ENCODE results near the gene FAM180A.
"Not testable (repeated sequence)": the region's sequence is repeated elsewhere in the genome, so short reads cannot be mapped to it uniquely, and the experiment has no call there.

Gene FAM180A

DNA sequence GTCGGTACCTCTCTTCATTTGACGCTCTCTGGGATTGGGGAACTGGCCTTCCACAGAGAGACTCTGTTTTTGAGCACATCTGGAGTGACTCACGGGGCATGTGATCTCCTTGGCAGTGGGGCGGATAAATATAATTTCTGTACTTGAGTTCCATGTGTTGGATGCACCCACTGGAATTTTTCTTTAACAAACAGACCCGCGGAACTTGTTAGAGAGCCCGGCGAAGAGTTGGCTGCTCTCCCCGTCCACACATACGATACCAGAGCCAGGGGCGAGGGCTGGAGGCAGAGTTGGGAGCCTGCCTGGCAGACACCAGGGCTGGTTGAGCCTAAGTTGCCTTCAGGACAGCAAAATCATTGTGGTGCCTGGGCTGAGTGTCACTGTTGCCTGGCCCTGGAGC is at the start of gene FAM180A:
FAM180A (minus strand) TSS at position 44 of the 400 bp plus-strand sequence. CDS start 233 bp downstream, outside the sequence.
- no peak for DNase-seq

- no peak for DNase-seq
Observed at GRCh38 chr7:135798095-135798494, 49.5 kb upstream of the FAM180A start.

- DNase-seq: no peak
Observed at GRCh38 chr7:135795846-135796570, 47.4 kb upstream of the FAM180A start.

DNA sequence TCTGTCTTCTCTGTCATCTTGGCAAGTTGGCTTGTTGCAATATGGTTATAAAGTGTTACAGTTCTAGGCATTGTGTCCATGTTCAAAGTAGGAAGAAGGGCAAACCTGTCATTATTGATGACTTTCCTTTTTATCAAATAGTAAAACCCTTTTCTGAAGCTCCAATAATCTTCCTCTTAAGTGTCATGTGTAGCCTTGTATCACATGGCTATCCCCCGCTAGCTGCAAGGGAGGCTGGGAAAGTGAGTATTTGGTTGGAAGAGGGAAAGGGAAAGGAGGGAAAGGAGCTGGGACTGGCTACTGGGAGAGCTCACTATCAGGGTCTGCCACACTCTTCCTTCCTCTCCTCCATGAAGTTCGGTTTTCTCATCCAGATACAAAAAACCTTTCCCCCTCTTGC is 45.2 kb upstream of the FAM180A start:
- DNase-seq: no peak

DNA sequence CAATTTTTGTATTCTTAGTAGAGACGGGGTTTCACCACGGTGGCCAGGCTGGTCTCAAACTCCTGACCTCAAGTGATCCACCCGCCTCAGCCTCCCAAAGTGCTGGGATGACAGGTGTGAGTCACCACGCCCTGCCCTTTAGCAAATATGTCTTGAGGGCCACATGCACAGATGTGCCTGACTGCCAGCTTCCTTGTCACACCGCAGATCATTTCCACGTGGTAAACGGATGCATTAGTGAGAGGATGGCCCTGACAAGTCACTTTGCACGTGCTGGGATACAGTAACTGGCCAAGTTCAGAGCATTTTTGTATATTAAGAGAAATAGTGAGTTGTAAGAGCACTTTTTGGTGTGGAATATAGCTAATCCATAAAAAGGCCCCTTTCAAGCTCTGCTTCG is 44.3 kb upstream of the FAM180A start:
- DNase-seq: no peak

DNA sequence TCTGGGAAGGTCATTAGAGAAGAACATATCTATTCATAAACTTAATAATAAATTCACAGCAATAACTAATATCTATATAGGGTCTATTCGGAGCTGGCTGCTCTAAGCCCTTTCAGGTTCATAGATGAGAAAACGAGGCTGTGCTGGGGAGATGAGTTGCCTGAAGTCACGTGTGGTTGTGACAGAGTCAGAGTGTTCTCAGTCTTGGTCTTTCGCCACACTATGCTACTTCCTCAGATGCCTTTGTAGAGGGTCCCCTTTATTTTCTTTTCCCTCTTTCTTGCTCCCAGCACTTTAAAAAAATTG is 43.7 kb upstream of the FAM180A start:
- DNase-seq: no peak

DNA sequence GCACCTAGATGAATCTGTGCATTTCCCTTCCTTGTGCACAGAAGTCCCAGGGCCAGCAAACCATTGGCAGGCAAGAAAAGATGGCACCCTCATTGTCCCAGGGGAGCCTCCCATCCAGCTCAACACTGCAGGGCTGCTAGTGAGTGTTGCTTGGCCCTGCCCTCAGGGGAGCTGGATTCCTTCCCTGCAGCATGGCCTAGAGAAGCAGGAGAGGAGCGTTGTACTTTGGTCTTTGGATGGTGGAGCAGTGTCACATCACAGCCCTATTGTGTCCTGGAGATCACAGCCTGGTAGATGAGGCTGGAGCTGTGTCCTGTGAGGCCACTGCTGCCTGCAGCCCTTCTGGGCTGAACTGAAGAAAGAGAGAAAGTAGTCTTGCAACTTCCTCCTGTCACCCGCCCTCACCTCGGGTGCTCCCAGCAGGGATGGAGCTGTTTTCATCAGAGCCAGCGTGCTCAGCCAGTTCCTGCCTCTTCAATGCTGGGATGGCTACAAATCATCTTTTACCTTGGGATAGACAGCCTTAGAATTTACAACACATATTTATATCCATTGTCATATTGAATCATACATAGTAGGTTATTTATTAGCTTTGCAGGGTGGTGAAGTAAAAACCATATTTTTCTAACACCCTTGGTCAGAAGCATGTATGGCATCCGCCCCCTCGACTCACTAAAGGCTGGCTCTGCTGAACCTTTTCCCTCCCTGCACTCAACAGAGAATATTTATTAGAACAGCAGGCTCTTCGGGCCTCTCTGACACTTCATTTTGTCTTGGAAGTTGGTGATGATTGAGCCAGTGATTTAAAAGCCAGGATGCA is 43.1 kb upstream of the FAM180A start:
- no peak for DNase-seq

DNA sequence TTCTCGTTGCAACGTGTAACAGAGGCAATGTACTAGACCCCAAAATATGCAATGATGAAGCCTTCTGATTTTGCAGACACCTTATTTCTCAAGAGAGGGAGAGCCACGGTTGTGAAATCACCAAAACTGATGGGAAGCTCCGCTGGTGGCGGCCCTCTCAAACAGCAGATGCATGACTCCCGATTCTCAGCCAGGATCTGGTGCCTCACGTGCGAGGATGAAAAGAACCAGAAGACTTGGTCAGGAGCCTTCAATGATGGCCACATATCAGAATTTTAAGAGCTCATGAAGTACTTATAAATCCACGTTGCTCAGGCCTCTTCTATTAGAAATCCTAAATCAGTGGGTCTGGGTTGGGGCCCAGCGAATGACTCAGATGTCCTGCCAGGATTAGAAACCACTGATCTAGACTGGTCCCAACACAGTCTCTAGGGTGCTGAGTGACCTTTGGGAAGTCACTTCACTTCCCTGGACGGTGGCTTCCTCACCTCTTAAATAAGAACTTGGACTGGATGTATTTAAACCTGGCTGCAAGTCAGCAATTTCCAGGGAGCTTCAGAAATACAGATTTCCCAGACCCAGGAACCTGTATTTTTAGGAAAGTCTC is 41.9 kb upstream of the FAM180A start:
- DNase-seq: no peak

GRCh38 chr7:135789956-135790355 is 41.3 kb upstream of the FAM180A start:
- DNase-seq: no peak

DNA sequence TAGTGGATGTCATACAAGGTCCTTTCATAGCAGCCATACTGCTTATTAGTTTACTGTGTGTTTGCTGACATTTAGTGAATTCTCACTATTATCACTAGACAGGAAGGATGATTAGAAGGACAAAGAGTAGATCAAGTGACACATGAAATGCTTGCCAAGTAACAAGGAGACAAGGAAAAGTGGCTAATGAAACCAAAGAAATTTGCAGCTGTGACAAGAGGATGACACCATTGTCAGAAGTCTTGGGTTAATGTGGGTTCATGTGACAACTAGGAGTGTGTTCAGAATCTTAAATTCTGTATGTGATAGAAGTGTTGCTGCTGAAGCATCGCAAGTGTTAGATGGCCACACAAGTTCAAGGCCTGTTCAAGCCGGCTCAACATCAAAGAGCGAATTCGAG is 40.8 kb upstream of the FAM180A start:
- DNase-seq: no peak

DNA sequence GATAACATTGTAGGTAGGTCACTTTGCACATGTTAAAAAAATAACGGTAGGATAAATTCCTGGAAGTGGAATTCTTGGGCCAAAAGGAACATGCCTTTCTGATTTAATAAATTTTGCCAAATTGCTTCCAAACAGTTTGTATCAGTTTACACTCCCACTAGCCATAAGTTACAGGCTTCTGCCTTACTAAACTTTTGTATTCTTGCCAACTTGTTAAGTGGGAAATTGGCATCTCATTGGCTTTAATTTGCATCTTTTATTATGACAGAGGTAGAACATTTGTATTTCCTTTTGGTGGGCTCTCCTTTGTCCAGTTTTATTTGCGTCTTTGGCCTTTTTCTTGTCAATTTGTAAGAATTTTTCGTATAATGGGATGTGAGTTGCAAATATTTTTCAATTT is 38.3 kb upstream of the FAM180A start:
- no peak for DNase-seq

DNA sequence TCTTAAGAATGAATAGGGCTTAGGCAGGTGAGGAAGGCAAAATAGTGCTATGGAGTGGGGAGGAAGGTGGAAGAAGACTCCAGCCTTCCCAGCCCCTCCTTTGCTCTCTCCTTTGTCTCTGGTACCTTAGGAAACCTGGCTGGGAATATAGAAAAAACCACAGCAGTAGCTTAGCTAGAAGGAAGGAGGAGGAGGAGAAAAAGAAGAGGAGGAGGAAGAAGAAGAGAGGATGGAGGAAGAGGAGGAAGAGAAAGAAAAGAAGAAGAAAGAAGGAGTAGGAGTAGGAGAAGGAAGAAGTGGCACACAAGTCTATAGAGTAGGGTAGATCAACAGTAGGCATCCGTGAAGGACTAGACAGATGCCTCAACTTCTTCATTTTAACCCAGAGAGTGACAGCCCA is 36.5 kb upstream of the FAM180A start:
- no peak for DNase-seq

GRCh38 chr7:135784013-135784412 is 35.4 kb upstream of the FAM180A start:
- no peak for DNase-seq

- no peak for DNase-seq
Observed at GRCh38 chr7:135782801-135783200, 34.2 kb upstream of the FAM180A start.

GRCh38 chr7:135782377-135782776 is 33.8 kb upstream of the FAM180A start:
- DNase-seq: no peak

GRCh38 chr7:135777626-135778398 is 29.2 kb upstream of the FAM180A start:
- no peak for DNase-seq

DNA sequence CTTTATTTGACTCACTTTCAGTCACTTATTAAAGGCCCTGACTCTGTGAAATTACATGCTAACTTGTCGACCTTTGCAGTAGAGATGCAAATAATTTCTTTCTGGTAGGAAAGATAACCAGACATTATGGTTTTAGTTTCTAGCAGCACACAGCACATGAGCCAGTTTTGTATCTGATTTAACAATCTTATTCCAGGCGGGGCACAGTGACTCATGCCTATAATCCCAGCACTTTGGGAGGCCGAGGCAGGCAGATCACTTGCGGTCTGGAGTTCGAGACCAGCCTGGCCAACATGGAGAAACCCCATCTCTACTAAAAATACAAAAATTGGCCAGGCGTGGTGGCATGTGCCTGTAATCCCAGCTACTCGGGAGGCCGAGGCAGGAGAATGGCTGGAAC is 27.3 kb upstream of the FAM180A start:
- not testable (repeated sequence) for DNase-seq

GRCh38 chr7:135775230-135775629 is 26.6 kb upstream of the FAM180A start:
- no peak for DNase-seq

GRCh38 chr7:135774284-135774683 is 25.7 kb upstream of the FAM180A start:
- no peak for DNase-seq

DNA sequence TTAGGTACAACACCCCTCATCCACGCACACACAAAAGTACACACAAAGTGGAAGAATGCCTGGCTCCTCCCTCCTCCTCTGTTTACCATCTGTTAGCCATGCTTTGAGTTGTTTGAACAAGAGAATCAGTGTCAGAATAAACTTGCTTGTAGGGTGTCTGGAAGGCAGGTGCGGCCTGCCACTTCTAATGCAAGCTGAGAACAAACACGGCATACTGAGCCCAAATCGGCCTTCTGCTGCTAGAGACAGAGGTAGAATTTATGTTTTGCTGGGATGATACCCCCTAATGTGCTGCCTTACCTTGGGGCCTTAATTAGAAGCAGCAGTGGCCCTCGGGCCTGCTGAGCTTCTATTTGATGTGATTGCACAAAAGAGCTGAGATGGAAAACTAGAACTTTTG is 24.9 kb upstream of the FAM180A start:
- DNase-seq: no peak

- DNase-seq: no peak
Observed at GRCh38 chr7:135772639-135773222, 24.1 kb upstream of the FAM180A start.

- DNase-seq: no peak
Observed at GRCh38 chr7:135771961-135772638, 23.5 kb upstream of the FAM180A start.
